ENCODE measurements around the gene GON4L. TPM values are rescaled to one million over a fixed set of nuclear protein-coding genes. Genes with fewer than 3 reads are reported as not detected.
"Not testable (repeated sequence)": the region's sequence is repeated elsewhere in the genome, so short reads cannot be mapped to it uniquely, and the experiment has no call there.

GON4L gene
- total RNA-seq, 1 experiment from 2014 or later: 30.7 TPM

- not testable (repeated sequence) for H3K4me3 ChIP-seq (ENCODE audit: insufficient read depth, low read depth, low read length); H3K27me3 ChIP-seq (ENCODE audit: control insufficient read depth, insufficient read depth, low read length); DNase-seq
- H3K36me3 ChIP-seq (replicated peaks; ENCODE audit: control insufficient read depth, insufficient read depth, low read length): peaks cover 35% of the 10 kb centered on the region
Observed at GRCh38 chr1:155763989-155764388, 93.0 kb downstream of the GON4L start.

GRCh38 chr1:155763090-155763815 lies 93.8 kb downstream of the GON4L start:
- H3K27me3 ChIP-seq (ENCODE audit: control insufficient read depth, insufficient read depth, low read length); DNase-seq; H3K4me3 ChIP-seq (ENCODE audit: insufficient read depth, low read depth, low read length): not testable (repeated sequence)
- H3K36me3 ChIP-seq (replicated peaks; ENCODE audit: control insufficient read depth, insufficient read depth, low read length): peaks cover 33% of the 10 kb centered on the region

GRCh38 chr1:155761736-155762405 lies 95.1 kb downstream of the GON4L start:
- Histone ChIP-seq H3K4me3 (ENCODE audit: insufficient read depth, low read depth, low read length) (no peak overlapping the region), H3K36me3 (replicated peaks; ENCODE audit: control insufficient read depth, insufficient read depth, low read length) (peaks cover 32% of the 10 kb centered on the region), H3K27me3 (ENCODE audit: control insufficient read depth, insufficient read depth, low read length) (no peaks in the 10 kb centered on the region)
- DNase-seq: no peak

GRCh38 chr1:155760751-155761475 lies 96.1 kb downstream of the GON4L start:
- Histone ChIP-seq H3K36me3 (replicated peaks; ENCODE audit: control insufficient read depth, insufficient read depth, low read length) (peaks cover 34% of the 10 kb centered on the region), H3K27me3 (ENCODE audit: control insufficient read depth, insufficient read depth, low read length) (no peaks in the 10 kb centered on the region), H3K4me3 (ENCODE audit: insufficient read depth, low read depth, low read length) (no peak overlapping the region)
- DNase-seq: no peak

GRCh38 chr1:155759966-155760630 lies 96.9 kb downstream of the GON4L start:
- no peak for DNase-seq
- peaks cover 33% of the 10 kb centered on the region for H3K36me3 ChIP-seq (replicated peaks; ENCODE audit: control insufficient read depth, insufficient read depth, low read length)
- no peaks in the 10 kb centered on the region for H3K27me3 ChIP-seq (ENCODE audit: control insufficient read depth, insufficient read depth, low read length)
- no peak overlapping the region for H3K4me3 ChIP-seq (ENCODE audit: insufficient read depth, low read depth, low read length)

GRCh38 chr1:155759017-155759416 lies 98.0 kb downstream of the GON4L start:
- H3K36me3 ChIP-seq (replicated peaks; ENCODE audit: control insufficient read depth, insufficient read depth, low read length): peaks cover 31% of the 10 kb centered on the region
- not testable (repeated sequence) for DNase-seq; H3K27me3 ChIP-seq (ENCODE audit: control insufficient read depth, insufficient read depth, low read length); H3K4me3 ChIP-seq (ENCODE audit: insufficient read depth, low read depth, low read length)

- DNase-seq; H3K27me3 ChIP-seq (ENCODE audit: control insufficient read depth, insufficient read depth, low read length); H3K4me3 ChIP-seq (ENCODE audit: insufficient read depth, low read depth, low read length); H3K36me3 ChIP-seq (replicated peaks; ENCODE audit: control insufficient read depth, insufficient read depth, low read length): not testable (repeated sequence)
Observed at GRCh38 chr1:155748141-155748540, 108.9 kb downstream of the GON4L start.

- not testable (repeated sequence) for H3K27me3 ChIP-seq (ENCODE audit: control insufficient read depth, insufficient read depth, low read length); H3K36me3 ChIP-seq (replicated peaks; ENCODE audit: control insufficient read depth, insufficient read depth, low read length); DNase-seq; H3K4me3 ChIP-seq (ENCODE audit: insufficient read depth, low read depth, low read length)
Observed at GRCh38 chr1:155747586-155747985, 109.4 kb downstream of the GON4L start.

- H3K4me3 ChIP-seq (ENCODE audit: insufficient read depth, low read depth, low read length): peak overlapping the region; percentile 77
- not testable (repeated sequence) for H3K27me3 ChIP-seq (ENCODE audit: control insufficient read depth, insufficient read depth, low read length); H3K36me3 ChIP-seq (replicated peaks; ENCODE audit: control insufficient read depth, insufficient read depth, low read length)
- DNase-seq: peak; percentile 85
Observed at GRCh38 chr1:155745284-155746228, 111.5 kb downstream of the GON4L start.

- DNase-seq: no peak
Observed at GRCh38 chr1:155744711-155745283, 112.2 kb downstream of the GON4L start.

GRCh38 chr1:155741908-155742307 lies 115.1 kb downstream of the GON4L start:
- DNase-seq: no peak
- H3K27me3 ChIP-seq (ENCODE audit: control insufficient read depth, insufficient read depth, low read length): no peaks in the 10 kb centered on the region
- H3K36me3 ChIP-seq (replicated peaks; ENCODE audit: control insufficient read depth, insufficient read depth, low read length): peaks cover 6% of the 10 kb centered on the region
- no peak overlapping the region for H3K4me3 ChIP-seq (ENCODE audit: insufficient read depth, low read depth, low read length)

More at GRCh38 chr1:155744711-155745283, 112.2 kb downstream of the GON4L start:
- Histone ChIP-seq H3K4me3 (ENCODE audit: insufficient read depth, low read depth, low read length) (peak overlapping the region; percentile 77), H3K36me3 (replicated peaks; ENCODE audit: control insufficient read depth, insufficient read depth, low read length) (peaks cover 3% of the 10 kb centered on the region; the same call in 1 of the 2 replicates), H3K27me3 (ENCODE audit: control insufficient read depth, insufficient read depth, low read length) (no peaks in the 10 kb centered on the region)

GRCh38 chr1:155740995-155741394 lies 116.0 kb downstream of the GON4L start:
- Histone ChIP-seq H3K27me3 (ENCODE audit: control insufficient read depth, insufficient read depth, low read length) (no peaks in the 10 kb centered on the region), H3K4me3 (ENCODE audit: insufficient read depth, low read depth, low read length) (no peak overlapping the region), H3K36me3 (replicated peaks; ENCODE audit: control insufficient read depth, insufficient read depth, low read length) (peaks cover 12% of the 10 kb centered on the region)
- DNase-seq: no peak
